MCF 10A (cell line): ENCODE results near the gene C12orf75. TPM values are rescaled to one million over a fixed set of nuclear protein-coding genes. Genes with fewer than 3 reads are reported as not detected.

ENCODE experiments used
- BruUV-seq: library from RNA; stranded (reverse); fragments of 400-500 nt; replicated peaks from 2 replicates; lab custom pipeline; 2021; lab: Mats Ljungman, UMichigan
- CTCF ChIA-PET: fragments of 300-600 bp; sonication (Branson Sonifier 250); formaldehyde crosslinking; extraction: SDS; loops from one replicate; lab custom pipeline; 2021; ENCODE audit warnings: antibody characterized with exemption, inconsistent platforms; lab: Yijun Ruan, JAX
- POLR2A ChIA-PET: fragments of 300-600, 350-650 bp; sonication (Branson Sonifier 250); formaldehyde crosslinking; extraction: SDS; loops from one replicate; lab custom pipeline; 2020; ENCODE audit warnings: antibody characterized with exemption, inconsistent platforms; lab: Yijun Ruan, JAX
- DNase-seq: peaks from one replicate; pipeline ENCODE4 v3.0.0-alpha.2; 2018; ENCODE audit not compliant: unreplicated experiment
- H3K27ac Mint-ChIP-seq: one replicate; pipeline ENCODE4 v1.8.0; 2022; ENCODE audit warnings: mild to moderate bottlenecking, low read depth, mixed read lengths; ENCODE audit not compliant: unreplicated experiment
- H3K27me3 Mint-ChIP-seq: one replicate; pipeline ENCODE4 v1.8.0; 2022; ENCODE audit warnings: mixed read lengths; ENCODE audit not compliant: insufficient read depth, unreplicated experiment
- H3K36me3 Mint-ChIP-seq: one replicate; pipeline ENCODE4 v1.8.0; 2022; ENCODE audit warnings: mild to moderate bottlenecking, moderate library complexity, mixed read lengths; ENCODE audit not compliant: insufficient read depth, unreplicated experiment
- H3K4me1 Mint-ChIP-seq: one replicate; pipeline ENCODE4 v1.8.0; 2022; ENCODE audit warnings: mixed read lengths; ENCODE audit not compliant: insufficient read depth, unreplicated experiment
- H3K4me3 Mint-ChIP-seq: one replicate; pipeline ENCODE4 v1.8.0; 2022; ENCODE audit warnings: mild to moderate bottlenecking, moderate library complexity, mixed read lengths; ENCODE audit not compliant: unreplicated experiment
- H3K9me3 Mint-ChIP-seq: one replicate; pipeline ENCODE4 v1.8.0; 2022; ENCODE audit warnings: mixed read lengths; ENCODE audit not compliant: unreplicated experiment
- CTCF ChIP-seq: fragments of 200-600 bp; IDR thresholded peaks from one replicate; pipeline ENCODE4 v1.8.0; 2022; ENCODE audit warnings: antibody characterized with exemption, mild to moderate bottlenecking; ENCODE audit not compliant: unreplicated experiment
- intact Hi-C: fragments of 100-400 bp; cut with micrococcal nuclease; formaldehyde crosslinking; loops from 2 replicates; pipeline ENCODE4 v1.14.1; 2022
- total RNA-seq: library from RNA; stranded (reverse); gene quantifications from 2 replicates; pipeline ENCODE4 v1.2.3, GENCODE V29; 2022

Gene C12orf75
- total RNA-seq, 1 experiment from 2014 or later: 53.6 TPM

GRCh38 chr12:105343836-105344235, 13.3 kb downstream of the C12orf75 start:
- H3K4me3 Mint-ChIP-seq: no peak overlapping the region
- ChIA-PET CTCF (interaction anchor here (0.5 to 0.6 kb wide), 2 partner anchors 42 to 992 kb away, joined by 5 to 6 read pairs; no protein-coding TSS in a partner anchor), POLR2A (interaction anchor here (0.6 to 1.3 kb wide), 2 partner anchors 12 to 154 kb away, joined by 4 to 5 read pairs; no protein-coding TSS in a partner anchor)
- BruUV-seq: no TSS peak
- no peaks in the 10 kb centered on the region for H3K36me3 Mint-ChIP-seq
- no peak for TF ChIP-seq CTCF
- H3K9me3 Mint-ChIP-seq: no peaks in the 10 kb centered on the region
- intact Hi-C loops: no loop called here
- DNase-seq: no peak
- H3K27me3 Mint-ChIP-seq: no peaks in the 10 kb centered on the region
- H3K27ac Mint-ChIP-seq: no peak overlapping the region
- H3K4me1 Mint-ChIP-seq: peaks cover 16% of the 10 kb centered on the region

- H3K9me3 Mint-ChIP-seq: no peaks in the 10 kb centered on the region
- H3K4me3 Mint-ChIP-seq: no peak overlapping the region
- no peak overlapping the region for H3K27ac Mint-ChIP-seq
- no TSS peak for BruUV-seq
- intact Hi-C loops: no loop called here
- no peak for DNase-seq
- H3K4me1 Mint-ChIP-seq: peaks cover 5% of the 10 kb centered on the region
- POLR2A ChIA-PET: interaction anchor here (0.7 to 1.4 kb wide), 4 partner anchors 13 to 113 kb away, joined by 3 to 7 read pairs (median 4); no protein-coding TSS in a partner anchor
- CTCF ChIA-PET: interaction anchor here (1.0 kb wide), 1 partner anchor 35 kb away, joined by 3 read pairs; no protein-coding TSS in a partner anchor
- no peak for TF ChIP-seq CTCF
- H3K27me3 Mint-ChIP-seq: no peaks in the 10 kb centered on the region
- no peaks in the 10 kb centered on the region for H3K36me3 Mint-ChIP-seq
These were observed 17.0 kb downstream of the C12orf75 start for GRCh38 chr12:105347499-105347898.

- H3K9me3 Mint-ChIP-seq: no peaks in the 10 kb centered on the region
- H3K27me3 Mint-ChIP-seq: no peaks in the 10 kb centered on the region
- no peak for TF ChIP-seq CTCF
- H3K36me3 Mint-ChIP-seq: no peaks in the 10 kb centered on the region
- ChIA-PET CTCF (interaction anchor here (0.8 to 1.0 kb wide), 2 partner anchors 18 to 36 kb away, joined by 3 read pairs; no protein-coding TSS in a partner anchor), POLR2A (interaction anchor here (0.7 to 1.4 kb wide), 4 partner anchors 13 to 114 kb away, joined by 3 to 7 read pairs (median 4); no protein-coding TSS in a partner anchor)
- no peak overlapping the region for H3K27ac Mint-ChIP-seq
- intact Hi-C loops: no loop called here
- no peak overlapping the region for H3K4me3 Mint-ChIP-seq
- H3K4me1 Mint-ChIP-seq: no peaks in the 10 kb centered on the region
- BruUV-seq: no TSS peak
- no peak for DNase-seq
These were observed 17.7 kb downstream of the C12orf75 start for GRCh38 chr12:105348142-105348541.

- no TSS peak for BruUV-seq
- no peak overlapping the region for H3K27ac Mint-ChIP-seq
- CTCF ChIA-PET: interaction anchor here (0.8 to 1.0 kb wide), 2 partner anchors 18 to 36 kb away, joined by 3 read pairs; no protein-coding TSS in a partner anchor
- intact Hi-C loops: no loop called here
- TF ChIP-seq CTCF: no peak
- H3K9me3 Mint-ChIP-seq: no peaks in the 10 kb centered on the region
- DNase-seq: no peak
- POLR2A ChIA-PET: interaction anchor here (0.7 to 1.9 kb wide), 4 partner anchors 9 to 652 kb away, joined by 4 to 7 read pairs (median 4); no protein-coding TSS in a partner anchor
- H3K4me1 Mint-ChIP-seq: no peaks in the 10 kb centered on the region
- no peaks in the 10 kb centered on the region for H3K36me3 Mint-ChIP-seq
- no peak overlapping the region for H3K4me3 Mint-ChIP-seq
- H3K27me3 Mint-ChIP-seq: no peaks in the 10 kb centered on the region
These were observed 18.1 kb downstream of the C12orf75 start for GRCh38 chr12:105348561-105348960.
